Suprapubic skin (tissue), 4 donors: ENCODE data around the gene GMDS. TPM values are rescaled to one million over a fixed set of nuclear protein-coding genes. Genes with fewer than 3 reads are reported as not detected.
"Not testable (repeated sequence)": the region's sequence is repeated elsewhere in the genome, so short reads cannot be mapped to it uniquely, and the experiment has no call there.

Experiments used
- DNase-seq, 2 donors: peaks; one replicate each; pipeline ENCODE4 v3.0.0-alpha.2; 2019; ENCODE audit warnings: low spot score in 2 of 2
- H3K27ac ChIP-seq: fragments of 200-600 bp; sonication (generic); one replicate; pipeline ENCODE4 v1.5.1; 2019
- H3K27me3 ChIP-seq: fragments of 200-600 bp; sonication (generic); one replicate; pipeline ENCODE4 v1.5.1; 2019
- H3K36me3 ChIP-seq: fragments of 200-600 bp; sonication (generic); one replicate; pipeline ENCODE4 v1.5.1; 2019
- H3K4me1 ChIP-seq: fragments of 200-600 bp; sonication (generic); one replicate; pipeline ENCODE4 v1.5.1; 2019
- H3K4me3 ChIP-seq: fragments of 200-600 bp; sonication (generic); one replicate; pipeline ENCODE4 v1.5.1; 2019; ENCODE audit warnings: mild to moderate bottlenecking
- H3K9me3 ChIP-seq: fragments of 200-600 bp; sonication (generic); one replicate; pipeline ENCODE4 v1.5.1; 2019
- EP300 ChIP-seq: sonication (generic); formaldehyde crosslinking; IDR thresholded peaks from one replicate; pipeline ENCODE4 v1.6.1; 2017; ENCODE audit warnings: antibody characterized with exemption
- POLR2A ChIP-seq, 2 donors: fragments of 450-650 bp; IDR thresholded peaks; one replicate each; pipeline ENCODE4 v1.6.1; 2017; ENCODE audit warnings: antibody characterized with exemption in 2 of 2, mild to moderate bottlenecking in 2 of 2, moderate library complexity in 2 of 2
- POLR2AphosphoS5 ChIP-seq, 3 donors: sonication (generic); formaldehyde crosslinking; IDR thresholded peaks; one replicate each; pipeline ENCODE4 v1.6.1; 2017; ENCODE audit warnings: antibody characterized with exemption in 3 of 3
- WGBS: methylation state at CpG from one replicate; pipeline ENCODE4 v1.1.5; 2018; 5-methylcytosine and 5-hydroxymethylcytosine counted together
- total RNA-seq, 4 donors: library from RNA; depleted of rRNA; stranded (reverse); fragments of >200 nt; gene quantifications; one replicate each; pipeline ENCODE4 v1.1.0, GENCODE V29; 2016
- TF ChIP-seq, protein P1 (sequence below), 2 donors: fragments of 200-600 bp in 1 of 2; fragments of 450-650 bp in 1 of 2; sonication (generic) in 1 of 2; IDR thresholded peaks; one replicate each; pipeline ENCODE4 v1.5.1; 2016 to 2019; ENCODE audit warnings: antibody characterized with exemption in 2 of 2, mild to moderate bottlenecking in 1 of 2, moderate library complexity in 1 of 2

GMDS gene
- total RNA-seq, 4 donors from 2014 or later, result 11.7 to 19.3 (median 13.2) TPM

DNA sequence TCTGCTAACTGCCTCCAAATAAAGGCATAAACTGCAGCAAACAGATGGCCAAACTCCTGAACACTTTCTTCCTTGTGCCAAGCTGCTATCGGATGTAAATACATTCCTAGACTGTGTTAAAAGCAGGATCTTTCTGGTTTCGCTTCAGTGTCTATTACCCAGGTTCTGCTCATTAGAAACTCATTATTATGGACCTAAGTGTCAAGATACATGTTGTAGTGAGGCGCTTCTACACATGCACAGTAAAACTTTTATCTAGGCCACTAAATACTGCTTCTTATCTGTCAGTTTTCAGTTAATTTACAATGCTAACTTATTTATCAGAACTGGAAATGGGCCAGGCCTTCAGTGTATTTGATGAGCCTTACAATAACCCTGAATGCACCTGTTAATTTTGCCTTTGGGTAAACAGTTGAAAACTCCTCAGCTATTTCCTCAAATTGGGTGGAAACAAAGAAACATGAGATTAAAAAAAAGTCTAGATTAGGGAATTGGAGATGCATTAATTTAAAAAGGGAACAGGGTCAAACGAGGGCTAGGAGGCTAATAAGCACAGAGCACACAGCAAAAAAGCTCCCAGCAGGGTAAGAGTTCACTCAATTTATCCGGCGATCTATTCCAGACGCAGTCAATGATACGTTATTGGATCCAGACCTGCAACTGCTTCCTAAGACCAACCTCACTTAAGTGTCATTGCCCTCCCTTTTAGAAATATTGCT, 395.1 kb downstream of the GMDS start:
- WGBS, result 85% methylated on average over 8 of the region's 8 CpGs
- DNase-seq, result no peak
- no peaks in the 10 kb centered on the region for H3K27me3 ChIP-seq
- no peak for TF ChIP-seq POLR2A (IDR thresholded peaks at IDR 0.05)
- TF ChIP-seq, protein P1, sequence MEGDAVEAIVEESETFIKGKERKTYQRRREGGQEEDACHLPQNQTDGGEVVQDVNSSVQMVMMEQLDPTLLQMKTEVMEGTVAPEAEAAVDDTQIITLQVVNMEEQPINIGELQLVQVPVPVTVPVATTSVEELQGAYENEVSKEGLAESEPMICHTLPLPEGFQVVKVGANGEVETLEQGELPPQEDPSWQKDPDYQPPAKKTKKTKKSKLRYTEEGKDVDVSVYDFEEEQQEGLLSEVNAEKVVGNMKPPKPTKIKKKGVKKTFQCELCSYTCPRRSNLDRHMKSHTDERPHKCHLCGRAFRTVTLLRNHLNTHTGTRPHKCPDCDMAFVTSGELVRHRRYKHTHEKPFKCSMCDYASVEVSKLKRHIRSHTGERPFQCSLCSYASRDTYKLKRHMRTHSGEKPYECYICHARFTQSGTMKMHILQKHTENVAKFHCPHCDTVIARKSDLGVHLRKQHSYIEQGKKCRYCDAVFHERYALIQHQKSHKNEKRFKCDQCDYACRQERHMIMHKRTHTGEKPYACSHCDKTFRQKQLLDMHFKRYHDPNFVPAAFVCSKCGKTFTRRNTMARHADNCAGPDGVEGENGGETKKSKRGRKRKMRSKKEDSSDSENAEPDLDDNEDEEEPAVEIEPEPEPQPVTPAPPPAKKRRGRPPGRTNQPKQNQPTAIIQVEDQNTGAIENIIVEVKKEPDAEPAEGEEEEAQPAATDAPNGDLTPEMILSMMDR (IDR thresholded peaks at IDR 0.05), result no peak
- no peak for TF ChIP-seq EP300
- TF ChIP-seq POLR2AphosphoS5 (IDR thresholded peaks at IDR 0.05), result no peak
- H3K4me3 ChIP-seq, result no peak overlapping the region
- no peaks in the 10 kb centered on the region for H3K36me3 ChIP-seq
- H3K27ac ChIP-seq, result no peak overlapping the region
- H3K4me1 ChIP-seq, result no peaks in the 10 kb centered on the region
- H3K9me3 ChIP-seq, result no peaks in the 10 kb centered on the region

DNA sequence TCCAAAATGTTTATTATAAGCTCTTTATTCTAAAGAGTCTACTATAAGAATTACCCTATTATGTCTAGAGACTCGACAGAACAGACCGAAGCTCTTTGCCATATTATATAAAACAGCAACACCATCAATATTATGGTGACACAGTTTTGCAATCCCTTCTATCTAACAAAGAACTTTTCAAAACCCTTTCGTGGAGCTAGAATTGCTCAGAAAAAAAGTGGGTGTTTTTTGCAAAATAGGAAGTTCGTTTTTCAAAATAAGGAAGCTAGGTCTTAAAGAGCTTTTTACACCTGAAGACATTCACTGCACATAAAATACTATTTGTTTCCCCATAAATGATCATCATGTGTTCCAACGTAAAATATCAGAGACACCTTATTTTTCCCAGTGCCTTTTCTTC, 395.7 kb downstream of the GMDS start:
- Histone ChIP-seq H3K27me3 (no peaks in the 10 kb centered on the region), H3K27ac (no peak overlapping the region), H3K4me3 (no peak overlapping the region), H3K36me3 (no peaks in the 10 kb centered on the region), H3K9me3 (no peaks in the 10 kb centered on the region), H3K4me1 (no peaks in the 10 kb centered on the region)
- no peak for DNase-seq
- no peak for TF ChIP-seq EP300
- TF ChIP-seq, protein P1 (IDR thresholded peaks at IDR 0.05), result no peak
- TF ChIP-seq POLR2A (IDR thresholded peaks at IDR 0.05), result no peak
- no peak for TF ChIP-seq POLR2AphosphoS5 (IDR thresholded peaks at IDR 0.05)
- 76% methylated on average over 5 of the region's 5 CpGs for WGBS

DNA sequence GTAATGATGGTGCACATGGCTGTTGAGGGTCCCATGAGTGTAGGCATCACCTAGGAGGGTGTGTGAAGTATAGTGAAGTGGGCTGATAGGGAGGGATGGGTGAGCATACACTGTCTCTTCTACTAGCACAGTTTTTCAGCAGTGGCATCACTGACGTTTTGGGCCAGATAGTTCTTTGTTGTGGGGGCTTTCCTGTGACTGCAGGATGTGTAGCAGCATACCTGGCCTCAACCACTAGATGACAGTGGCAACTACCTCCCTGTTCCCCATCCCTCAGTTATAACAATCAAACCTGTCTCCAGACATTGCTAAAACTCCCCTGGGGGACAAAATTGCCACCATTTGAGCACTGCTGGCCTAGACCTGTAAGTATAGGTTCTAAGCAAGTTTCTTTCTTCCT, 396.7 kb downstream of the GMDS start:
- Histone ChIP-seq H3K36me3 (no peaks in the 10 kb centered on the region), H3K27ac (no peak overlapping the region), H3K4me1 (no peaks in the 10 kb centered on the region), H3K4me3 (no peak overlapping the region), H3K27me3 (no peaks in the 10 kb centered on the region), H3K9me3 (no peaks in the 10 kb centered on the region)
- TF ChIP-seq EP300 (no peak), POLR2AphosphoS5 (IDR thresholded peaks at IDR 0.05) (no peak), POLR2A (IDR thresholded peaks at IDR 0.05) (no peak)
- TF ChIP-seq, protein P1 (IDR thresholded peaks at IDR 0.05), result no peak
- no peak for DNase-seq
- 100% methylated on average over 1 of the region's 1 CpG for WGBS

DNA sequence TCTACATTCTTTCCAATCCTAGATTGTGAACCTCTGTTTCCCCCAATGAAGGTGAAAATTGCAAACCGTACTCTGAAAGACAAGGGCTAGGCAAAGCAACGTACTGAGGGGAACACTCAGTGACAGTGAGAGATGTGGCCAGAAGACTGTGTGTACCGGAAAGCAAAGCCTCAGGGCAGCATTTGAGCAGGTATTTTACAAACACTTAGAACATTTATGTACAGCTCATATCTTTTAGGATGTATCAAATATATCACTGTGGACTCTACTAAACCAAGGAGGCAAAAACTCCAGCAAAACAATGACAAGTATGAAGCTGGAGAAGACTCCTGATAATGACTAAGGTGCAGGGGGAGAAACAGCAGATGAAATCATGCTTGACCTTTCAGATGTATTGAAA, 398.8 kb downstream of the GMDS start:
- H3K9me3 ChIP-seq, result no peaks in the 10 kb centered on the region
- no peaks in the 10 kb centered on the region for H3K36me3 ChIP-seq
- no peak for DNase-seq
- 89% methylated on average over 3 of the region's 3 CpGs for WGBS
- H3K4me1 ChIP-seq, result no peaks in the 10 kb centered on the region
- no peaks in the 10 kb centered on the region for H3K27me3 ChIP-seq
- no peak overlapping the region for H3K27ac ChIP-seq
- no peak for TF ChIP-seq POLR2AphosphoS5 (IDR thresholded peaks at IDR 0.05)
- TF ChIP-seq, protein P1 (IDR thresholded peaks at IDR 0.05), result no peak
- no peak for TF ChIP-seq EP300
- no peak for TF ChIP-seq POLR2A (IDR thresholded peaks at IDR 0.05)
- H3K4me3 ChIP-seq, result no peak overlapping the region

DNA sequence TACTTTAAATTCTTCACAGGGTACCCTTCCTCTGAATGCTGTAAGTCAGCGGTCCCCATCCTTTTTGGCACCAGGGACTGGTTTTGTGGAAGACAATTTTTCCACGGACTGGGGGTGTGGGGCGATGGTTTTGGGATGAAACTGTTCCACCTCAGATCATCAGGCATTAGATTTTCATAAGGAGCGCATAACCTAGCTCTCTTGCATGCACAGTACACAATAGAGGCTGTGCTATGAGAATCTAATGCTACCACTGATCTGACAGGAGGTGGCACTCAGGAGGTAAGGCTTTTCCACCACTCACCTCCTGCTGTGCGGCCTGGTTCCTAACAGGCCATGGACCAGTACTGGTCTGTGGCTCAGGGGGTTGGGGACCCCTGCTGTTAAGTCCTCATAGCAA, 399.9 kb downstream of the GMDS start:
- DNase-seq, H3K9me3 ChIP-seq, H3K4me3 ChIP-seq, H3K27ac ChIP-seq, H3K27me3 ChIP-seq, H3K4me1 ChIP-seq, H3K36me3 ChIP-seq: not testable (repeated sequence)
- 92% methylated on average over 5 of the region's 5 CpGs for WGBS

DNA sequence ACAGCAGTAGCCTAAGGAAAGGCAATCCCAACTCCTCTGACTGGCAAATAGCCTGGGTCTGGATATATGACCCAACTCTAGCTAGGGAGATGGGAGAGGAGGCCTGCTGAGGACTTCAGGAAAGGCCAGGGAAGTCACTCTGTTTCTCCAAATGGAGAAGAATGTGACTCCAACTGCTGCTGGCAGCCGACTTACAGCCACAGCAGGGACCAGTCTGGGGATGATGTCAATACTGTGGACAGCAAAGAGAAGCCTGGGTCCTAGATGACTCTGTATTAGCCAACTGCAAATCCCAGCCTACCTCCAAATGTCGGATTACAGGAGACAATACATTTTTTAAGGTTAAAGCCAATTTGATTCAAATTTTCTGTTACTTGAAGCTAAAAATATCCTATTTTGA, 403.1 kb downstream of the GMDS start:
- Histone ChIP-seq H3K36me3 (no peaks in the 10 kb centered on the region), H3K9me3 (no peaks in the 10 kb centered on the region), H3K27me3 (no peaks in the 10 kb centered on the region), H3K4me1 (peaks cover 10% of the 10 kb centered on the region), H3K4me3 (no peak overlapping the region), H3K27ac (no peak overlapping the region)
- TF ChIP-seq POLR2AphosphoS5 (IDR thresholded peaks at IDR 0.05) (no peak), EP300 (no peak), POLR2A (IDR thresholded peaks at IDR 0.05) (no peak)
- TF ChIP-seq, protein P1 (IDR thresholded peaks at IDR 0.05), result no peak
- WGBS, result 86% methylated on average over 2 of the region's 2 CpGs
- DNase-seq, result no peak
